Endothelial cell of umbilical vein (primary cell): Measurements from ENCODE around the gene SWT1.

Experiments
- CTCF ChIP-seq, 2 donors: IDR thresholded peaks; 1 replicate in 1 of 2; 2 replicates in 1 of 2; pipeline ENCODE4 v1.5.1; 2011; ENCODE audit warnings: low read length in 2 of 2, mild to moderate bottlenecking in 2 of 2, moderate library complexity in 2 of 2, control low read depth in 1 of 2, inconsistent platforms in 1 of 2, low read depth in 1 of 2; ENCODE audit not compliant: insufficient read depth in 1 of 2; ENCODE audit errors: extremely low read depth in 1 of 2
- EZH2 ChIP-seq: IDR thresholded peaks from 2 replicates; pipeline ENCODE4 v1.6.1; 2012; ENCODE audit warnings: borderline replicate concordance, low read depth, mild to moderate bottlenecking, moderate library complexity, low read length, inconsistent platforms; ENCODE audit not compliant: severe bottlenecking
- MYC ChIP-seq: IDR thresholded peaks from one replicate; pipeline ENCODE4 v1.6.1; 2011; ENCODE audit warnings: mild to moderate bottlenecking, low read depth, low read length
- POLR2AphosphoS5 ChIP-seq: IDR thresholded peaks from 2 replicates; pipeline ENCODE4 v1.6.1; 2012; ENCODE audit warnings: low read depth, mild to moderate bottlenecking, control low read depth, low read length, moderate library complexity; ENCODE audit not compliant: insufficient read depth
- TF ChIP-seq, protein P1 (sequence below): IDR thresholded peaks from 2 replicates; pipeline ENCODE4 v1.6.1; 2011; ENCODE audit not compliant: insufficient read depth, insufficient read length

- TF ChIP-seq MYC: no peak
- TF ChIP-seq, protein P1, sequence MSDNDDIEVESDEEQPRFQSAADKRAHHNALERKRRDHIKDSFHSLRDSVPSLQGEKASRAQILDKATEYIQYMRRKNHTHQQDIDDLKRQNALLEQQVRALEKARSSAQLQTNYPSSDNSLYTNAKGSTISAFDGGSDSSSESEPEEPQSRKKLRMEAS: no peak
- TF ChIP-seq EZH2: no peak
- no peak for TF ChIP-seq CTCF (IDR thresholded peaks at IDR 0.05; ENCODE audit: extremely low read depth in 1 of 2, insufficient read depth in 1 of 2, low read depth in 1 of 2, low read length in 2 of 2)
- no peak for TF ChIP-seq POLR2AphosphoS5
These were observed 122.6 kb downstream of the SWT1 start for GRCh38 chr1:185279571-185279970.
